ENCODE data around the gene PBX2. TPM values are rescaled to one million over a fixed set of nuclear protein-coding genes. Genes with fewer than 3 reads are reported as not detected.

The PBX2 gene
- total RNA-seq, 6 experiments from 2014 or later = 50.7 to 61.4 (median 56.2) TPM

- no peak for TF ChIP-seq CTCF (IDR thresholded peaks at IDR 0.05)
- peaks cover 6% of the 10 kb centered on the region for H3K4me1 Mint-ChIP-seq (ENCODE audit: low read depth)
- H3K36me3 Mint-ChIP-seq (ENCODE audit: low read depth) = peaks cover 11% of the 10 kb centered on the region
- no peaks in the 10 kb centered on the region for H3K9me3 Mint-ChIP-seq
- DNase-seq = no peak
- peaks cover 7% of the 10 kb centered on the region for H3K27me3 Mint-ChIP-seq (ENCODE audit: insufficient read depth)
- H3K4me3 Mint-ChIP-seq = no peak overlapping the region
- H3K27ac Mint-ChIP-seq = no peak overlapping the region
Observed at GRCh38 chr6:32163559-32164258, 26.3 kb downstream of the PBX2 start.

- no peak for TF ChIP-seq CTCF (IDR thresholded peaks at IDR 0.05)
- Mint-ChIP-seq H3K27me3 (ENCODE audit: insufficient read depth) (peaks cover 2% of the 10 kb centered on the region), H3K36me3 (ENCODE audit: low read depth) (peaks cover 16% of the 10 kb centered on the region), H3K9me3 (no peaks in the 10 kb centered on the region), H3K27ac (no peak overlapping the region), H3K4me1 (ENCODE audit: low read depth) (peaks cover 21% of the 10 kb centered on the region), H3K4me3 (no peak overlapping the region)
- no peak for DNase-seq
Observed at GRCh38 chr6:32158052-32158451, 31.9 kb downstream of the PBX2 start.

GRCh38 chr6:32156891-32157290 is 33.1 kb downstream of the PBX2 start:
- TF ChIP-seq CTCF (IDR thresholded peaks at IDR 0.05) = no peak
- peaks cover 16% of the 10 kb centered on the region for H3K36me3 Mint-ChIP-seq (ENCODE audit: low read depth)
- no peaks in the 10 kb centered on the region for H3K9me3 Mint-ChIP-seq

GRCh38 chr6:32154514-32155161 is 35.4 kb downstream of the PBX2 start:
- Mint-ChIP-seq H3K4me1 (ENCODE audit: low read depth) (peaks cover 43% of the 10 kb centered on the region), H3K9me3 (no peaks in the 10 kb centered on the region), H3K36me3 (ENCODE audit: low read depth) (peaks cover 16% of the 10 kb centered on the region), H3K27me3 (ENCODE audit: insufficient read depth) (peaks cover 2% of the 10 kb centered on the region), H3K27ac (peak overlapping the region; percentile 97), H3K4me3 (peak overlapping the region; percentile 100)
- peak; percentile 61 for DNase-seq
- TF ChIP-seq CTCF (IDR thresholded peaks at IDR 0.05) = peak; percentile 76

More at GRCh38 chr6:32156891-32157290, 33.1 kb downstream of the PBX2 start:
- no peak for DNase-seq
- H3K27ac Mint-ChIP-seq = no peak overlapping the region
- H3K27me3 Mint-ChIP-seq (ENCODE audit: insufficient read depth) = no peaks in the 10 kb centered on the region; the same call in none of the 2 replicates
- no peak overlapping the region for H3K4me3 Mint-ChIP-seq
- peaks cover 32% of the 10 kb centered on the region for H3K4me1 Mint-ChIP-seq (ENCODE audit: low read depth)

- peak; percentile 57 for TF ChIP-seq CTCF (IDR thresholded peaks at IDR 0.05)
- Mint-ChIP-seq H3K27me3 (ENCODE audit: insufficient read depth) (peaks cover 2% of the 10 kb centered on the region), H3K9me3 (no peaks in the 10 kb centered on the region), H3K4me1 (ENCODE audit: low read depth) (peaks cover 43% of the 10 kb centered on the region), H3K27ac (peak within 1 kb of the TSS; percentile 97), H3K36me3 (ENCODE audit: low read depth) (peaks cover 18% of the 10 kb centered on the region), H3K4me3 (peak within 1 kb of the TSS; percentile 100)
- peak; percentile 85 for DNase-seq
Observed at GRCh38 chr6:32153564-32154513, 36.2 kb downstream of the PBX2 start, which contains the start of gene PPT2. Gene PPT2, plus strand, starts transcription at chr6:32154141. Its CDS starts 454 bp downstream, at chr6:32154595.

Data from HFFc6 (cell line).